Neural cell (in vitro differentiated cells): ENCODE data around the gene FBXO48.
A peak's percentile ranks its signal among the peaks of the same experiment; 100 is the strongest.

Source experiments
- CTCF ChIP-seq: fragments of 450-650 bp; IDR thresholded peaks from 2 replicates; pipeline ENCODE4 v1.5.1; 2014; ENCODE audit warnings: antibody characterized with exemption, mild to moderate bottlenecking, moderate library complexity; ENCODE audit not compliant: poor library complexity, severe bottlenecking
- EZH2 ChIP-seq: fragments of 200-600, 300-800 bp; shearing (Covaris generic), sonication (generic); IDR thresholded peaks from 2 replicates; pipeline ENCODE4 v1.6.1; 2014; ENCODE audit warnings: antibody characterized with exemption, low read length, borderline replicate concordance, mild to moderate bottlenecking; ENCODE audit not compliant: insufficient read depth, poor library complexity, severe bottlenecking
- MXI1 ChIP-seq: fragments of 450-650 bp; conservative IDR thresholded peaks from 2 replicates; pipeline ENCODE4 v1.6.1; 2014; ENCODE audit warnings: antibody characterized with exemption, mild to moderate bottlenecking; ENCODE audit not compliant: poor library complexity, severe bottlenecking

- no peak for TF ChIP-seq EZH2
- peak; percentile 97 for TF ChIP-seq MXI1
- peak; percentile 10 for TF ChIP-seq CTCF
These were observed at the start of gene FBXO48, which contains the start of gene APLF for GRCh38 chr2:68467077-68467960.
